Middle frontal gyrus (tissue), 1 donor: ENCODE measurements around the gene ERN1.
A peak's percentile ranks its signal among the peaks of the same experiment; 100 is the strongest.
"Not testable (repeated sequence)": the region's sequence is repeated elsewhere in the genome, so short reads cannot be mapped to it uniquely, and the experiment has no call there.

Experiments used
- DNase-seq: peaks from one replicate; pipeline ENCODE4 v3.0.0-alpha.2; 2015; ENCODE audit warnings: low spot score; ENCODE audit errors: extremely low spot score

ERN1 gene

GRCh38 chr17:64129765-64130558 lies at the start of gene ERN1:
TSS of gene ERN1 (minus strand) at chr17:64130144. CDS start at chr17:64130029, 115 bp downstream.
- DNase-seq: peak; percentile 82

- not testable (repeated sequence) for DNase-seq
Measured at GRCh38 chr17:64179024-64179423, 49.1 kb upstream of the ERN1 start.

- no peak for DNase-seq
Measured at GRCh38 chr17:64178011-64178825, 48.3 kb upstream of the ERN1 start.

- no peak for DNase-seq
Measured at GRCh38 chr17:64177311-64178010, 47.5 kb upstream of the ERN1 start.

GRCh38 chr17:64176556-64176955 lies 46.6 kb upstream of the ERN1 start:
- no peak for DNase-seq

GRCh38 chr17:64174686-64175456 lies 44.9 kb upstream of the ERN1 start:
- DNase-seq: peak; percentile 46

GRCh38 chr17:64173646-64174045 lies 43.7 kb upstream of the ERN1 start:
- no peak for DNase-seq

GRCh38 chr17:64172510-64172909 lies 42.6 kb upstream of the ERN1 start:
- DNase-seq: no peak

- DNase-seq: no peak
Measured at GRCh38 chr17:64171041-64171440, 41.1 kb upstream of the ERN1 start.

- DNase-seq: no peak
Measured at GRCh38 chr17:64170286-64170685, 40.3 kb upstream of the ERN1 start.

GRCh38 chr17:64167666-64168065 lies 37.7 kb upstream of the ERN1 start:
- not testable (repeated sequence) for DNase-seq

- no peak for DNase-seq
Measured at GRCh38 chr17:64166876-64167275, 36.9 kb upstream of the ERN1 start.

GRCh38 chr17:64165347-64165746 lies 35.4 kb upstream of the ERN1 start:
- DNase-seq: no peak

- no peak for DNase-seq
Measured at GRCh38 chr17:64164596-64165285, 34.8 kb upstream of the ERN1 start.

- DNase-seq: no peak
Measured at GRCh38 chr17:64163468-64163867, 33.5 kb upstream of the ERN1 start.

GRCh38 chr17:64162554-64162953 lies 32.6 kb upstream of the ERN1 start:
- DNase-seq: no peak

GRCh38 chr17:64161380-64162176 lies 31.6 kb upstream of the ERN1 start:
- DNase-seq: no peak

GRCh38 chr17:64160378-64160777 lies 30.4 kb upstream of the ERN1 start:
- no peak for DNase-seq

- DNase-seq: no peak
Measured at GRCh38 chr17:64158831-64159590, 29.1 kb upstream of the ERN1 start.
